Measurements from ENCODE around the gene PEAR1.
"Not testable (repeated sequence)": the region's sequence is repeated elsewhere in the genome, so short reads cannot be mapped to it uniquely, and the experiment has no call there.

Gene PEAR1

GRCh38 chr1:156923670-156924477 is 30.4 kb downstream of the PEAR1 start:
- no peak for DNase-seq

DNA sequence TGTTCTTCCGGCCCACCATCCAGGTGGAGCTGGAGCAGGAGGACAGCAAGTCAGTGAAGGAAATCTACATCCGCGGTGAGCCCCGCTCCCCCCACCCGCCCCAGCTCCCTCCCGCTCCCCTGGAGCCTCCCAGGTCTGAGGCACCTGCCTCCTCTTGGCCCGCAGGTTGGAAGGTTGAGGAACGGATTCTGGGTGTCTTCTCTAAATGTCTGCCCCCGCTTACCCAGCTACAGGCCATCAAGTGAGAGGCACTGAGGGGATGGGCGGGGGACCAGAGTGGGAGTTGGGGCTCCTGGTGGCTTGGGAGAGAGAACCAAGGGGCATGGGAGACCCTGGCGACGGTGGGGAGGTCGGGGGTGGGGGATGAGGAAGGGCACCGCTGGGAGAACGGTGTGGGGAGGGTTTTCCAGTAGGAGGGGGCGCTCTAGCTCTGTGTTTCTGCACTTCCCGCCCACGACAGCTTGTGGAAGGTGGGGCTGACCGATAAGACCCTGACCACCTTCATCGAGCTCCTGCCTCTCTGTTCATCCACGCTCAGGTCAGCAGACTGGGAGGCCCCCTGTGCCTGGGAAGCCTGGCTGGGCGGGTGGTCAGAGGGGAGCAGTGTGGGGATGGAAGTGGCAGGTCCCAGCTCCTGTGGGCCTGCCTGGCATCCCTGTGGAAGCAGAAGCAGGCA is 31.1 kb downstream of the PEAR1 start:
- DNase-seq: no peak

- no peak for DNase-seq
Measured at GRCh38 chr1:156925154-156926010, 31.9 kb downstream of the PEAR1 start.

DNA sequence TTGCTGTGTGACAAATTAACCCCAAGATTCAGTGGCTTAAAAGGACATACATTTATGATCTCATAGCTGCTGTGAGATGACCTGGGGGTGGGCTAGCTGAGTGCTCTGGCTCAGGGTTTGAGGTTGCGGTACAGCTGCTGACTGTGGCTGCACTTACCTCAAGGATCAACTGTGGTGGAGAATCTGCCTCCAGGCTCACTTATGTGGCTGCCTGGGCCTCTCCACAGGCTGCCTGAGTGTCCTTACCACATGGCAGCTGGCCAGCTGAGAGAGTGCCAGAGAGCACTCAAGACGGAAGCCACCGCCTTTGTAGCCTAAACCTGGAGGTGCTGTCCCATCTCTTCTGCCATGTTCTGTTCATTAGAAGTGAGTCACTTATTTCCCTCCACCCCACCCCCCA is 32.7 kb downstream of the PEAR1 start:
- DNase-seq: no peak

DNA sequence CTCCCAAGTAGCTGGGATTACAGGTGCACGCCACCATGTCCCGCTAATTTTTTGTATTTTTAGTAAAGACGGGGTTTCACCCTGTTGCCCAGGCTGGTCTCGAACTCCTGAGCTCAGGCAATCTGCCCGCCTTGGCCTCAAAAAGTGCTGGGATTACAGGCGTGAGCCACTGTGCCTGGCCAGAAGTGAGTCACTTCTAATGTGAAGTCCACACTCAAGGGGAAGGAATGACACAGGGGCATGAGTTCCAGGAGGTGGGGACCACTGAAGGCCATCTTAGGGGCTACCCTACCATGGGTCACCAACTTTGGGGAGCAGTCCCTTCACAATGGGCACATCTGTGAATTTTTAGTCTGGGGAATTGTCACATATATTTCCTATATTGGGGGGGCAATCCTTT is 33.2 kb downstream of the PEAR1 start:
- DNase-seq: not testable (repeated sequence)

- peak; percentile 66 for DNase-seq
Measured at GRCh38 chr1:156927215-156928042, 33.9 kb downstream of the PEAR1 start.

DNA sequence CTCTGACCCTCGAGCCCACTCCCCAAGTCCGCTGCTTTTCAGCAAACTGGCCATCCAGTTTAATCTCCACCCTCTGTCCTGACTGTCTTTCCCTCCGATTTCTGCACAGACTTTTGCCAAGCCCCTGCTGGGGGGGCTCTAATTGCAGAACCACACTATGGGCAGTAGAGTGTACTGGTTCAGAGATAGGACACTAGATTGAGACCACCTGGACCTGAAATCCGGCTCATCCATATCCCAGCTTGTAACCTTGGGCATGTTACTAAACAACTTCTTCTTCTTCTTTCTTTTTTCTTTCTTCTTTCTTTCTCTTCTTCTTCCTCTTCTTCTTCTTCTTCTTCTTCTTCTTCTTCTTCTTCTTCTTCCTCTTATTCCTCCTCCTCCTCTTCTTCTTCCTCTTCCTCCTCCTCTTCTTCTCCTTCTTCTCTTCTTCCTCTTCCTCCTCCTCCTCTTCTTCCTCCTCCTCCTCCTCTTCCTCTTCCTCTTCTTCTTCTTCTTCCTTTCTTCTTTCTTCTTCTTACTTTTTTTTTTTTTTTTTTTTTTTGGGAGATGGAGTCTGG is 34.6 kb downstream of the PEAR1 start:
- no peak for DNase-seq

DNA sequence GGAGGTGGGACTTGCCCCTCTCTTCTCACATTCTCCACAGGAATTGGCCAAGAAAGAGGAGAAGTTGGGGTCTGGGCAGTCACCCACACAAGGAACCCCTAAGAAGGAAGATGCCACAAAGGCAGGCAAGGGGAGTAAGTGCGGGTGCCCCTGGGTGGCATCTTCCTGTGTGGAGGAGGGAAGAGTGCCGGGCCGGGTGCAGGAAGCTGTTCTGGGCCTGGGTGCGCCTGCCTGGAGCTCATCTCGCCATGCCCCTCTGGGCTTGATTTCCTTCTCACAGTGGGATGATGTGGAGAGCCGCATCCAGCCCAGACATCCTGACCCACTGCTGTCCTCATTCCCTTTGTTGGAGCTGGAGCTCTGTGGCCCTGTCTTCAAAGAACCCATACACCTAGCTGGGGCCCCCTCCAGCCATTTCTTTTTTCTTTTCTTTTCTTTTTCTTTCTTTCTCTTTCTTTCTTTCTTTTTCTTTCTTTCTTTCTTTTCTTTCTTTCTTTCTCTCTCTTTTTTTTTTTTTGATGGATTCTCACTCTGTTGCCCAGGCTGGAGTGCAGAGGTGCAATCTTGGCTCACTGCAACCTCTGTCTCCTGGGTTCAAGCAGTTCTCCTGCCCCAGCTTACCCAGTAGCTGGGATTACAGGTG is 36.2 kb downstream of the PEAR1 start:
- no peak for DNase-seq

DNA sequence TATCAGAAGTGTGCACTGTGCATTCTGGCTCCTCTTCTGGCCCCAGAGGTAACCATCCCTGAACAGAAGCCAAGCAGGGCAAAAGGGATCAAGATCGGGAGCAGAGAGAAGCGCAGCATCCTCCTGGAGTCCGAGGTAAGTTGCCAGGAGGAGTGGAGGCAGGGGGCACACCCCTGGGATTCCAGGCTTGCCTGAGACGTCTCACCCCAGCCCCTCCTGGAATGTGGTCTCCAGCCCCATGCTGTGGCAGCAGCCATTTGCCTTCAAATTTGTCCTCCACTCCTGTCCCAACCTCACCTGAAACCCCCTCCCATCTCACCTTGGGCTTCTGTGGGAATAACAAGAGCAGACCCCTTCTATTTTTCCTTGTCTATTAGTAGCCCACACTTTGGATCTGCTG is 37.0 kb downstream of the PEAR1 start:
- DNase-seq: no peak

DNA sequence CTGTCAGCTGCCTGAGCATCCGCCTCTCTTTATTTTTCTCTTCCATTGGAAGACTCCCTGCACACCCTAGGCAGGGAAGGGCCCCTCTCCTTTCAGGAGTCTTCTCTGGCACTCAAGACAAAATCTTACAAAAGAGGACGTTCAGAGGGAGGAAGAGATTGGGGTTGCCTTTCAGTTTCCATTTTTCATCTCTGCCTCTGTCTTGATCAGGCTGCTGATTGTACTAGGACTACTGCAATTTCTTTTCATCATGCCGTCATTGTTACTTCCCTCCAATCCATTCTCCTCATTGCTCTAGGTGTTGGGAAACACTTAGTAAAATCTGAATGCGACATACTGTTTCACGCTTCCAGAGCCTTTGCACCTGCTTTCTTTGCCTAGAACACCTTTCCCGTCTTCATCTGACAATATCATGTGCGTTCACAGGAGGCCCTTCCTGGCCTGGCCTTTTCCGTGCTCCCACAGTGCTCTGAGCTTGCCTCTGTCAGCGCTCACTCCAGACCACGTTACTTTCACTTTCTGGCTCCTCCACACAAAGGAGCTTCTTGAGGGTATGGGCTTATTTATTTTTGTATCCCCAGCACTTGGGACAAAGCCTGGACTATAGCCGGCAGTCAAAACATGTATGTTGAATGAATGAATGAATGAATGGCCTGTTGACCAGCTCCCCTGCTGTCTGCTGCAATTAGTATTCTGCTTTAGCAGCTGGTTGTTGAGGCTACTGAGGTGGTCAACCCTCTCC is 37.9 kb downstream of the PEAR1 start:
- DNase-seq: no peak

- DNase-seq: no peak
Measured at GRCh38 chr1:156931974-156932710, 38.6 kb downstream of the PEAR1 start.

DNA sequence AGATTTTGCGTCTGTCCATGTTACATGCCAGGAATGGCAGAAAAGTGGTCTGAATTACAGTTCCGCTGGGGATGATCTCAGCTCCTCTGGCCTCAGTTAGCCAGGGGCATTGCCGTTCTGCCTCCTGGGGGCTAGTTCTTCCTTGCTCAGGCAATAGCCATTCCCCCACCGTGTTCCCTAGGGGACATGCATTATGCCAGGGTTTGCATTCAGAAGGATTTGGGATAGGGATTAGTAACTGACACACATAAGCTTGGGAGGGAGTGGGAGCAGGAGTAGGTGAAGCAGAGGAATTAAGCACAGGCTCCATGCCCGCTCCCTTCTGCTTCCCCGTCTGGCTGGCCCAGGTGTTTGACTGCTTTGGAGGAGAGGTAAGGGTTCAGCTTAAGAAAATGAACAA is 39.6 kb downstream of the PEAR1 start:
- DNase-seq: no peak

- no peak for DNase-seq
Measured at GRCh38 chr1:156935505-156936128, 42.1 kb downstream of the PEAR1 start.

GRCh38 chr1:156936191-156936590 is 42.7 kb downstream of the PEAR1 start:
- no peak for DNase-seq

- no peak for DNase-seq
Measured at GRCh38 chr1:156936721-156937220, 43.3 kb downstream of the PEAR1 start.

- no peak for DNase-seq
Measured at GRCh38 chr1:156937883-156938282, 44.4 kb downstream of the PEAR1 start.

DNA sequence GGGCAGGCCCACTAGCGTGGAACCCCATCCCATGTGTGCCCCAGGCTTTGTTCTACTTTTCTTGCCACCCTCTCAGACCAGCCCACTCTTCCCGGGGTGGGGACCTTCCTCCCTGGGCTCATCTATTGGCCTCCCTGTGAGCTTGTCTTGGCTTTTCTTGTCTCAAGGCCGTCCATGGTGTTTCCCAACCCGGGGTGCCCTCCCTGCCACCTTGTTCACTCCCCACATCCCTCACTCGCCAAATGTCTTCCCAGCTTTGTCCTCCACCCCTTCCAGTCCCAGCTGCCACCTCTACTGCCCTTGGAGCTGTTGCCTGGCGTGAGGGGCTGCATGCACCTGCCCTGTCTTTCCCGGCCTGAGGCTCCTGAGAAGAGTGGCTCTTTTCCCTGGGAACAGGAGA is 45.3 kb downstream of the PEAR1 start:
- DNase-seq: no peak

DNA sequence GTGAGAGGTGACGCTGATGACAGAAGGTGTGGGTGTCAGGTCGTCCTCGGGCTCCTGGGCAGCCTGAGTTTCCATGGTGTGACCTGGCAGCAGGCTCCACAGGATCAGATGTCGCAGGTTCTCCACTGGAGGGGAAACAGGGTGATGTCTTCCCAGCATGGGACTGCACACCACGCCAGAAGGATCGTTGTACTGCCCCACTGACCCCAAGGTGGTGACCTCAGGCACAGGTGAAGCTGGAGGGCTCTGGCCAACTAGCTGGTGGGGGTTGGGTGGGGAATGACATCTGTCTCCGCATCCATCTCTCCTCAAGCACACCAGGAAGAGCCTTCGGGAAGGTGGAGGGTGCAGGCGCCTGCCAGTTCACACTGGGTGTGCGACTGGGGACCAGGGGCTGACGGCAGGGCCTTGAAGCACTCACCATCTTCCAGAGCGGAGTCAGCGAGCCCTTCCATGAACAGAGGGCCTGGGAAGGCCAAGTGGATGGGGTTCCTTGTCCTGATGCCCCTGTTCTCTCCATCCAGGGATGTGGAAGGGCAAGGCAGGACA is 46.3 kb downstream of the PEAR1 start:
- no peak for DNase-seq

DNA sequence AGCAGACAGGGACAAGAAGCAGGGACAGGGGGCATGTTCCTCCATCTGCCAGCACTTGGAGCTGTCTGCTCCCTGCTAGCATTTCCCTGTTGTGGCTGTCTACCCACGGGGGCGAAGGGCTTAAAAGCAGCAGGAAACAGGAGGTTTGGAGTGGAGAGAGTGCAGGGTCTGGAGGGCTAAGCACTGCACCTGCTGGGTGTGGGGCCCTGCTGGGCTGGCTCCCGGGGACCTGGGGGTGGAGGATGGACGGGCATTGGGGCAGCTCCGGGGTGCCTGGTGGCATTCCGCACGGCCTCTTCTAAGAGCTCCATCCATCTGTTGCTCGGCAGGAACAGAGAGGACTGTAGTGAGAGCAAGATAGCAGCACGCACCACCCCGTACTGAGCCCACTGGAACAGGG is 48.2 kb downstream of the PEAR1 start:
- DNase-seq: no peak
